Smooth muscle cell (in vitro differentiated cells): ENCODE measurements around the gene DSCAML1. TPM values are rescaled to one million over a fixed set of nuclear protein-coding genes. Genes with fewer than 3 reads are reported as not detected.

Experiments
- DNase-seq: peaks from one replicate; lab custom pipeline; 2025; ENCODE audit not compliant: unreplicated experiment; lab: John Stamatoyannopoulos, UW
- H2AFZ ChIP-seq: fragments of 200-600 bp; sonication (generic); 2 replicates; pipeline ENCODE4 v1.6.0; 2016; ENCODE audit warnings: antibody characterized with exemption, low read depth, mild to moderate bottlenecking
- H3F3A ChIP-seq: fragments of 200-600 bp; sonication (generic); 2 replicates; pipeline ENCODE4 v1.6.0; 2017; ENCODE audit warnings: antibody characterized with exemption, low read depth
- H3K27ac ChIP-seq: fragments of 200-600 bp; sonication (generic); 2 replicates; pipeline ENCODE4 v1.5.1; 2016; ENCODE audit warnings: low read depth, mild to moderate bottlenecking
- H3K27me3 ChIP-seq: fragments of 200-600 bp; sonication (generic); 2 replicates; pipeline ENCODE4 v1.6.1; 2016; ENCODE audit warnings: low read depth, mild to moderate bottlenecking
- H3K36me3 ChIP-seq: fragments of 200-600 bp; sonication (generic); 2 replicates; pipeline ENCODE4 v1.5.1; 2016; ENCODE audit warnings: low read depth
- H3K4me1 ChIP-seq: fragments of 200-600 bp; sonication (generic); 2 replicates; pipeline ENCODE4 v1.5.1; 2016; ENCODE audit warnings: low read depth
- H3K4me2 ChIP-seq: fragments of 200-600 bp; sonication (generic); 2 replicates; pipeline ENCODE4 v1.6.0; 2016; ENCODE audit warnings: mild to moderate bottlenecking
- H3K4me3 ChIP-seq: fragments of 200-600 bp; sonication (generic); 2 replicates; pipeline ENCODE4 v1.5.1; 2016; ENCODE audit warnings: mild to moderate bottlenecking
- H3K79me2 ChIP-seq: fragments of 200-600 bp; sonication (generic); 2 replicates; pipeline ENCODE4 v1.6.0; 2016; ENCODE audit warnings: low read depth, mild to moderate bottlenecking
- H3K9ac ChIP-seq: fragments of 200-600 bp; sonication (generic); 2 replicates; pipeline ENCODE4 v1.6.0; 2016; ENCODE audit warnings: low read depth
- H3K9me3 ChIP-seq: fragments of 200-600 bp; sonication (generic); replicated peaks from 2 replicates; pipeline ENCODE4 v1.5.1; 2016; ENCODE audit warnings: low read depth
- H4K20me1 ChIP-seq: fragments of 200-600 bp; sonication (generic); 2 replicates; pipeline ENCODE4 v1.6.0; 2016; ENCODE audit warnings: low read depth
- CTCF ChIP-seq: fragments of 200-600 bp; sonication (generic); IDR thresholded peaks from 2 replicates; pipeline ENCODE4 v1.5.1; 2017; ENCODE audit warnings: borderline replicate concordance, mild to moderate bottlenecking, antibody characterized with exemption; ENCODE audit not compliant: insufficient read depth, poor library complexity, severe bottlenecking
- WGBS: methylation state at CpG from one replicate; pipeline ENCODE4 v1.1.7; 2016; ENCODE audit warnings: low lambda C conversion rate; 5-methylcytosine and 5-hydroxymethylcytosine counted together
- polyA plus RNA-seq: library from polyadenylated mRNA; unstranded; fragments of >200 nt; fragmentation: Nextera tagmentation; extraction: Ambion mirVana; gene quantifications from 2 replicates; pipeline ENCODE4 v1.2.1, GENCODE V29; 2016
- total RNA-seq: library from RNA; depleted of rRNA; stranded (reverse); fragments of >200 nt; gene quantifications from 2 replicates; pipeline ENCODE4 v1.2.3, GENCODE V29; 2014

The DSCAML1 gene
- total and polyA plus RNA-seq, 2 experiments from 2014 or later, result 0.22 TPM; not detected in 1

GRCh38 chr11:117378976-117379865 is 417.8 kb downstream of the DSCAML1 start:
- Histone ChIP-seq H3K9me3 (no peaks in the 10 kb centered on the region), H3K4me3 (no peak overlapping the region), H4K20me1 (no peaks in the 10 kb centered on the region), H3K9ac (no peak overlapping the region), H3K79me2 (no peaks in the 10 kb centered on the region), H3K27me3 (no peaks in the 10 kb centered on the region), H3K36me3 (no peaks in the 10 kb centered on the region), H2AFZ (no peak overlapping the region), H3K4me2 (no peak overlapping the region), H3K27ac (no peak overlapping the region), H3F3A (peaks cover 5% of the 10 kb centered on the region), H3K4me1 (no peaks in the 10 kb centered on the region)
- no peak for DNase-seq
- TF ChIP-seq CTCF, result no peak
- 96% methylated on average over 12 of the region's 12 CpGs for WGBS

Other genes starting within 250 kb of the DSCAML1 start
- 0.40 TPM in 1 of 2 replicates, not detected in the other for gene FXYD2, start 27.5 kb upstream of the DSCAML1 start, total RNA-seq
- gene FXYD2, start 27.5 kb upstream of the DSCAML1 start, polyA plus RNA-seq, result 1.00 and 2.3 TPM in 2 replicates
- gene FXYD6, start 79.4 kb upstream of the DSCAML1 start, total RNA-seq, result 24.6 and 27.7 TPM in 2 replicates
- 50.1 and 84.5 TPM in 2 replicates for gene FXYD6, start 79.4 kb upstream of the DSCAML1 start, polyA plus RNA-seq
- gene TMPRSS13, start 132.2 kb upstream of the DSCAML1 start, total RNA-seq, result 0.90 and 1.3 TPM in 2 replicates
- gene TMPRSS13, start 132.2 kb upstream of the DSCAML1 start, polyA plus RNA-seq, result 0.73 TPM in 1 of 2 replicates, not detected in the other
- 0.09 and 0.18 TPM in 2 replicates for gene IL10RA, start 189.2 kb upstream of the DSCAML1 start, total RNA-seq
- 0.07 and 0.27 TPM in 2 replicates for gene IL10RA, start 189.2 kb upstream of the DSCAML1 start, polyA plus RNA-seq